ENCODE results near the gene SPNS2.

- TF ChIP-seq CTCF (IDR thresholded peaks at IDR 0.05) (no peak), POLR2A (IDR thresholded peaks at IDR 0.05) (no peak), EP300 (IDR thresholded peaks at IDR 0.05) (no peak)
Observed at GRCh38 chr17:4544135-4544950, 45.7 kb downstream of the SPNS2 start.
